Measurements from ENCODE around the gene EPB41.
"Not testable (repeated sequence)": the region's sequence is repeated elsewhere in the genome, so short reads cannot be mapped to it uniquely, and the experiment has no call there.

The EPB41 gene

GRCh38 chr1:29094433-29094832 is 180.1 kb downstream of the EPB41 start:
- no peak for FAIRE-seq

GRCh38 chr1:29094954-29095353 is 180.6 kb downstream of the EPB41 start:
- FAIRE-seq (no peak), DNase-seq (ENCODE audit: insufficient read length, low spot score) (no peak)

More at GRCh38 chr1:29094433-29094832, 180.1 kb downstream of the EPB41 start:
- DNase-seq (ENCODE audit: insufficient read length, low spot score): no peak

GRCh38 chr1:29096231-29096886 is 182.0 kb downstream of the EPB41 start:
- DNase-seq (ENCODE audit: insufficient read length, low spot score) (no peak), FAIRE-seq (no peak)

GRCh38 chr1:29099286-29099685 is 184.9 kb downstream of the EPB41 start:
- FAIRE-seq: no peak
- DNase-seq (ENCODE audit: insufficient read length, low spot score): no peak

GRCh38 chr1:29100487-29100886 is 186.1 kb downstream of the EPB41 start:
- DNase-seq (ENCODE audit: insufficient read length, low spot score): no peak
- FAIRE-seq: no peak

- no peak for DNase-seq (ENCODE audit: insufficient read length, low spot score)
- FAIRE-seq: no peak
These were observed 191.5 kb downstream of the EPB41 start for GRCh38 chr1:29105822-29106221.

- DNase-seq (ENCODE audit: insufficient read length, low spot score); FAIRE-seq: not testable (repeated sequence)
These were observed 193.7 kb downstream of the EPB41 start for GRCh38 chr1:29108041-29108440.

- FAIRE-seq: no peak
- DNase-seq (ENCODE audit: insufficient read length, low spot score): no peak
These were observed 198.5 kb downstream of the EPB41 start for GRCh38 chr1:29112705-29113412.

- DNase-seq (ENCODE audit: insufficient read length, low spot score) (no peak), FAIRE-seq (no peak)
These were observed 199.2 kb downstream of the EPB41 start for GRCh38 chr1:29113413-29114117.

- no peak for DNase-seq (ENCODE audit: insufficient read length, low spot score)
- FAIRE-seq: no peak
These were observed 200.3 kb downstream of the EPB41 start for GRCh38 chr1:29114654-29115053.

- no peak for FAIRE-seq
- DNase-seq (ENCODE audit: insufficient read length, low spot score): no peak
These were observed 203.0 kb downstream of the EPB41 start for GRCh38 chr1:29117381-29117780.

- FAIRE-seq: no peak
- DNase-seq (ENCODE audit: insufficient read length, low spot score): no peak
These were observed 205.0 kb downstream of the EPB41 start for GRCh38 chr1:29119121-29119929.

GRCh38 chr1:29120367-29120766 is 206.0 kb downstream of the EPB41 start:
- DNase-seq (ENCODE audit: insufficient read length, low spot score) (no peak), FAIRE-seq (no peak)

- FAIRE-seq (no peak), DNase-seq (ENCODE audit: insufficient read length, low spot score) (no peak)
These were observed 206.6 kb downstream of the EPB41 start for GRCh38 chr1:29120947-29121485.

- FAIRE-seq (no peak), DNase-seq (ENCODE audit: insufficient read length, low spot score) (no peak)
These were observed 207.2 kb downstream of the EPB41 start for GRCh38 chr1:29121516-29121935.

- FAIRE-seq: no peak
These were observed 207.7 kb downstream of the EPB41 start for GRCh38 chr1:29121936-29122681.

GRCh38 chr1:29122682-29123052 is 208.3 kb downstream of the EPB41 start:
- DNase-seq (ENCODE audit: insufficient read length, low spot score): no peak
- FAIRE-seq: no peak

More at GRCh38 chr1:29121936-29122681, 207.7 kb downstream of the EPB41 start:
- no peak for DNase-seq (ENCODE audit: insufficient read length, low spot score)

- no peak for DNase-seq (ENCODE audit: insufficient read length, low spot score)
- FAIRE-seq: no peak
These were observed 208.9 kb downstream of the EPB41 start for GRCh38 chr1:29123053-29123886.

- DNase-seq (ENCODE audit: insufficient read length, low spot score): no peak
- FAIRE-seq: no peak
These were observed 209.6 kb downstream of the EPB41 start, which contains the start of gene TMEM200B for GRCh38 chr1:29123887-29124365. Gene TMEM200B, minus strand, starts transcription at chr1:29123903. Its CDS starts 2,075 bp downstream, at chr1:29121828.
